ENCODE results near the gene PARL.

DNA sequence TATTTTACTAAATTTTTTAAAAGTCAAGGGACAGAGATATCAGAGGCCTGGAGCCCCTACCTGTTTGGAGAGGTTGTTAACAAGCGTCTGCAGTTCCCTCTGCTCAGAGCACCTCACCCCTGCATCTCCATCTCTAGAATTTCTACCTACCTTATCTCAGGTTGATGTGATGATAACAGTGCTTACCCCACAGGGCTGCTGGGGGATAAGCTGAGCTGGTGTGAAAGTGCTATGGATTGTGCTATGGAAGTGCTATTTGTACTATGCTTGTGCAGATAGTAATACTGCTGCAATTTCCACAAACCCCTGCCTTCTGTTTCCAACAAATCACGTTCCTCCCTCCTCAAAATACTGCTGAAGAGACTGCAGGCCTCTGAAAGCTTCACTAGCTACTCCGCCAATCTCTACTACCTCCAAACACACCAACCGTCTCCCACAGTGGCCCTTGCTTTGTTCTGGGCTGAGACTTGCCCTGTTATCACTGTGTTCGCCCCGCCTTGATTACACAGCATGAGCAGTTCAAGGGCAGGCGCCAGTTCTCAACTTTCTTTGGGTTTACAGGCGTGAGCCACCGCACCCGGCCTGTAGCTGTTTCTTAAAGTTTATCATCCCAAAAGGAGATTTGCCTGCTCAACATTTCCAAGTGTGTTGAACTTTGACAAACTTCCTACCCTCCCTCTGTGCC, 28.4 kb upstream of the PARL start:
- TF ChIP-seq MAFF (IDR thresholded peaks at IDR 0.05; ENCODE audit: low read length), result no peak
- TF ChIP-seq, protein P1, sequence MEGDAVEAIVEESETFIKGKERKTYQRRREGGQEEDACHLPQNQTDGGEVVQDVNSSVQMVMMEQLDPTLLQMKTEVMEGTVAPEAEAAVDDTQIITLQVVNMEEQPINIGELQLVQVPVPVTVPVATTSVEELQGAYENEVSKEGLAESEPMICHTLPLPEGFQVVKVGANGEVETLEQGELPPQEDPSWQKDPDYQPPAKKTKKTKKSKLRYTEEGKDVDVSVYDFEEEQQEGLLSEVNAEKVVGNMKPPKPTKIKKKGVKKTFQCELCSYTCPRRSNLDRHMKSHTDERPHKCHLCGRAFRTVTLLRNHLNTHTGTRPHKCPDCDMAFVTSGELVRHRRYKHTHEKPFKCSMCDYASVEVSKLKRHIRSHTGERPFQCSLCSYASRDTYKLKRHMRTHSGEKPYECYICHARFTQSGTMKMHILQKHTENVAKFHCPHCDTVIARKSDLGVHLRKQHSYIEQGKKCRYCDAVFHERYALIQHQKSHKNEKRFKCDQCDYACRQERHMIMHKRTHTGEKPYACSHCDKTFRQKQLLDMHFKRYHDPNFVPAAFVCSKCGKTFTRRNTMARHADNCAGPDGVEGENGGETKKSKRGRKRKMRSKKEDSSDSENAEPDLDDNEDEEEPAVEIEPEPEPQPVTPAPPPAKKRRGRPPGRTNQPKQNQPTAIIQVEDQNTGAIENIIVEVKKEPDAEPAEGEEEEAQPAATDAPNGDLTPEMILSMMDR (IDR thresholded peaks at IDR 0.05 in 2 of 3, conservative IDR thresholded peaks at IDR 0.05 in 1 of 3; ENCODE audit: insufficient read depth in 2 of 3, low read depth in 1 of 3, low read length in 3 of 3), result no peak
- TF ChIP-seq NR1H2 (CRISPR knock-in tag; IDR thresholded peaks at IDR 0.05), result no peak
- no peak for TF ChIP-seq ZBTB8A (IDR thresholded peaks at IDR 0.05; ENCODE audit: partially characterized antibody)
- TF ChIP-seq, protein P2, sequence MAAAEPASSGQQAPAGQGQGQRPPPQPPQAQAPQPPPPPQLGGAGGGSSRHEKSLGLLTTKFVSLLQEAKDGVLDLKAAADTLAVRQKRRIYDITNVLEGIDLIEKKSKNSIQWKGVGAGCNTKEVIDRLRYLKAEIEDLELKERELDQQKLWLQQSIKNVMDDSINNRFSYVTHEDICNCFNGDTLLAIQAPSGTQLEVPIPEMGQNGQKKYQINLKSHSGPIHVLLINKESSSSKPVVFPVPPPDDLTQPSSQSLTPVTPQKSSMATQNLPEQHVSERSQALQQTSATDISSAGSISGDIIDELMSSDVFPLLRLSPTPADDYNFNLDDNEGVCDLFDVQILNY (CRISPR knock-in tag; IDR thresholded peaks at IDR 0.05), result no peak
- TF ChIP-seq POLR2AphosphoS5 (IDR thresholded peaks at IDR 0.05; ENCODE audit: control insufficient read depth, insufficient read depth, low read depth, low read length), result no peak
- TF ChIP-seq CC2D1A (IDR thresholded peaks at IDR 0.05), result no peak
- no peak for TF ChIP-seq RFX5 (IDR thresholded peaks at IDR 0.05; ENCODE audit: low read depth, low read length)
